Measurements from ENCODE around the gene MMP13. TPM values are rescaled to one million over a fixed set of nuclear protein-coding genes. Genes with fewer than 3 reads are reported as not detected.
"Not testable (repeated sequence)": the region's sequence is repeated elsewhere in the genome, so short reads cannot be mapped to it uniquely, and the experiment has no call there.

MMP13 gene
- not detected in 2 replicates for total RNA-seq (2016; rRNA removed; fragmentation: Illumina TruSeq; extraction: Trizol)
- not detected in 2 replicates for total RNA-seq (2016; cell fraction: cytosol; rRNA removed; fragmentation: Illumina TruSeq; extraction: Trizol; ENCODE audit: low read depth)
- not detected in 2 replicates for total RNA-seq (2016; cell fraction: insoluble cytoplasmic fraction; rRNA removed; fragmentation: Illumina TruSeq; extraction: Trizol)
- total RNA-seq (2016; cell fraction: membrane; rRNA removed; fragmentation: Illumina TruSeq; extraction: Trizol), result not detected in 2 replicates
- total RNA-seq (2016; cell fraction: nucleus; rRNA removed; fragmentation: Illumina TruSeq; extraction: Trizol), result not detected in 2 replicates
- 0.04 TPM in 1 of 2 replicates, not detected in the other for polyA plus RNA-seq (2011; rRNA removed)
- not detected in 2 replicates for polyA plus RNA-seq (2011; cell fraction: cytosol; rRNA removed)
- polyA plus RNA-seq (2011; cell fraction: nucleus; rRNA removed), result not detected in 2 replicates
- 0.12 TPM in 1 of 2 replicates, not detected in the other for polyA plus RNA-seq (2012)
- not detected in 2 replicates for polyA plus RNA-seq (2016; cell fraction: cytosol; fragmentation: Illumina TruSeq; extraction: Trizol; ENCODE audit: low read depth)
- not detected in 2 replicates for polyA plus RNA-seq (2016; cell fraction: insoluble cytoplasmic fraction; fragmentation: Illumina TruSeq; extraction: Trizol; ENCODE audit: low read depth)
- polyA plus RNA-seq (2016; cell fraction: membrane; fragmentation: Illumina TruSeq; extraction: Trizol; ENCODE audit: low read depth), result not detected in 2 replicates
- polyA plus RNA-seq (2016; cell fraction: nucleus; fragmentation: Illumina TruSeq; extraction: Trizol; ENCODE audit: insufficient read depth, low read depth), result not detected in 2 replicates
- 0.26 TPM in 1 of 2 replicates, not detected in the other for polyA minus RNA-seq (2011; rRNA and poly(A)+ RNA removed; ENCODE audit: low replicate concordance)
- polyA minus RNA-seq (2011; cell fraction: cytosol; rRNA and poly(A)+ RNA removed), result not detected in 2 replicates
- polyA minus RNA-seq (2011; cell fraction: nucleus; rRNA and poly(A)+ RNA removed), result not detected in 2 replicates
- not detected for Bru-seq, nascent RNA
- BruChase-seq, experiment 1, labeled RNA remaining after a 6-hour chase, result percentile 16 among the genes with signal in this experiment
- percentile 7 among the genes with signal in this experiment for BruChase-seq, experiment 2, labeled RNA remaining after a 2-hour chase
- long read RNA-seq, experiment 1, result 0 reads
- long read RNA-seq, experiment 2, result 0 reads

GRCh38 chr11:102955624-102956023 lies at the start of gene MMP13:
Gene MMP13, minus strand, starts transcription at chr11:102955732. Its CDS starts 27 bp downstream, at chr11:102955705.
- no peak for ATAC-seq
- WGBS (ENCODE audit: low lambda C conversion rate), result 46% methylated on average over 6 of the region's 6 CpGs
- H4K20me1 ChIP-seq (ENCODE audit: insufficient read depth, low read length), result no peaks in the 10 kb centered on the region
- TF ChIP-seq IRF1 (CRISPR knock-in tag; IDR thresholded peaks at IDR 0.05; ENCODE audit: low read depth), result no peak
- peak; percentile 63; the same call in 1 of the 2 replicates for TF ChIP-seq MAFF (IDR thresholded peaks at IDR 0.05; ENCODE audit: low read depth, low read length)
- TF ChIP-seq CREB1 (IDR thresholded peaks at IDR 0.05), result 0 out of 2 replicates have a peak, but pooled peaks have one; percentile 19
- TF ChIP-seq CREB1 (CRISPR knock-in tag; IDR thresholded peaks at IDR 0.05), result no peak
- TF ChIP-seq MAFK (conservative IDR thresholded peaks at IDR 0.05 in 1 of 2, IDR thresholded peaks at IDR 0.05 in 1 of 2; ENCODE audit: low read length in 2 of 2), result peak; percentile 43 to 72; a peak in 3 of 4 replicates
- H3K4me2 ChIP-seq (ENCODE audit: low read depth, low read length), result no peak within 1 kb of the TSS
- no TSS peak for BruUV-seq (replicated peaks)
- H3K4me1 ChIP-seq (ENCODE audit: insufficient read depth, low read length), result no peaks in the 10 kb centered on the region
- H2AFZ ChIP-seq (ENCODE audit: low read length), result no peak within 1 kb of the TSS
- no peak within 1 kb of the TSS for H3K27ac ChIP-seq (ENCODE audit: extremely low read length, insufficient read depth, low read length)
- ChIA-PET POLR2A (no interaction called here), CTCF (ENCODE audit: low intra/inter-chr PET ratio, low total read pairs) (no interaction called here)
- H3K79me2 ChIP-seq (ENCODE audit: insufficient read depth, low read length), result no peaks in the 10 kb centered on the region
- in situ Hi-C loops (cut with HindIII; ENCODE audit: extremely low pct_ligation_motif_present, low pct_unique_long_range_greater_than_20kb), result no loop called here
- no peaks in the 10 kb centered on the region for H3K36me3 ChIP-seq (replicated peaks in 1 of 2; ENCODE audit: control insufficient read depth in 1 of 2, insufficient read depth in 2 of 2, low read length in 2 of 2)
- no peaks in the 10 kb centered on the region for H3K27me3 ChIP-seq (ENCODE audit: control insufficient read depth in 1 of 2, insufficient read depth in 2 of 2, low read length in 2 of 2)
- no peak within 1 kb of the TSS for H3K9ac ChIP-seq (ENCODE audit: insufficient read depth, low read depth, low read length)
- intact Hi-C loops (cut with micrococcal nuclease; ENCODE audit: unreplicated experiment), result no loop called here
- no peak within 1 kb of the TSS for H3K4me3 ChIP-seq (replicated peaks in 1 of 3; ENCODE audit: insufficient read depth in 1 of 3, low read depth in 2 of 3, low read length in 3 of 3)
- no peak for DNase-seq (ENCODE audit: low spot score)
- H3K9me3 ChIP-seq (ENCODE audit: low read length), result no peaks in the 10 kb centered on the region
- FAIRE-seq, result no peak

- H3K79me2 ChIP-seq (ENCODE audit: insufficient read depth, low read length); in situ Hi-C loops (cut with HindIII; ENCODE audit: extremely low pct_ligation_motif_present, low pct_unique_long_range_greater_than_20kb); BruUV-seq (replicated peaks); FAIRE-seq; POLR2A ChIA-PET; CTCF ChIA-PET (ENCODE audit: low intra/inter-chr PET ratio, low total read pairs); DNase-seq (ENCODE audit: low spot score); H3K4me3 ChIP-seq (replicated peaks in 1 of 3; ENCODE audit: insufficient read depth in 1 of 3, low read depth in 2 of 3, low read length in 3 of 3); ATAC-seq; H3K27me3 ChIP-seq (ENCODE audit: control insufficient read depth in 1 of 2, insufficient read depth in 2 of 2, low read length in 2 of 2); H4K20me1 ChIP-seq (ENCODE audit: insufficient read depth, low read length); H3K36me3 ChIP-seq (replicated peaks in 1 of 2; ENCODE audit: control insufficient read depth in 1 of 2, insufficient read depth in 2 of 2, low read length in 2 of 2); H3K9ac ChIP-seq (ENCODE audit: insufficient read depth, low read depth, low read length); H3K4me1 ChIP-seq (ENCODE audit: insufficient read depth, low read length); H3K9me3 ChIP-seq (ENCODE audit: low read length); H2AFZ ChIP-seq (ENCODE audit: low read length); H3K4me2 ChIP-seq (ENCODE audit: low read depth, low read length); H3K27ac ChIP-seq (ENCODE audit: extremely low read length, insufficient read depth, low read length); intact Hi-C loops (cut with micrococcal nuclease; ENCODE audit: unreplicated experiment): not testable (repeated sequence)
- WGBS (ENCODE audit: low lambda C conversion rate), result 27% methylated on average over 5 of the region's 5 CpGs
Observed at GRCh38 chr11:103004234-103004633, 48.7 kb upstream of the MMP13 start.
